ENCODE results near the gene COIL.

The COIL gene

GRCh38 chr17:56913867-56914580, 46.8 kb downstream of the COIL start, which contains the start of gene TRIM25:
TSS of gene TRIM25 (minus strand) at chr17:56914049. CDS start at chr17:56913988, 61 bp downstream.
- no peaks in the 10 kb centered on the region for H3K9me3 ChIP-seq
- H3K4me1 ChIP-seq = peaks cover 4 to 50% (median 32%) of the 10 kb centered on the region in 4 donors
- H3K27me3 ChIP-seq = no peaks in the 10 kb centered on the region
- intact Hi-C loops (cut with DNase I; ENCODE audit: low total_unique reads) = no loop called here
- TF ChIP-seq, protein P1, sequence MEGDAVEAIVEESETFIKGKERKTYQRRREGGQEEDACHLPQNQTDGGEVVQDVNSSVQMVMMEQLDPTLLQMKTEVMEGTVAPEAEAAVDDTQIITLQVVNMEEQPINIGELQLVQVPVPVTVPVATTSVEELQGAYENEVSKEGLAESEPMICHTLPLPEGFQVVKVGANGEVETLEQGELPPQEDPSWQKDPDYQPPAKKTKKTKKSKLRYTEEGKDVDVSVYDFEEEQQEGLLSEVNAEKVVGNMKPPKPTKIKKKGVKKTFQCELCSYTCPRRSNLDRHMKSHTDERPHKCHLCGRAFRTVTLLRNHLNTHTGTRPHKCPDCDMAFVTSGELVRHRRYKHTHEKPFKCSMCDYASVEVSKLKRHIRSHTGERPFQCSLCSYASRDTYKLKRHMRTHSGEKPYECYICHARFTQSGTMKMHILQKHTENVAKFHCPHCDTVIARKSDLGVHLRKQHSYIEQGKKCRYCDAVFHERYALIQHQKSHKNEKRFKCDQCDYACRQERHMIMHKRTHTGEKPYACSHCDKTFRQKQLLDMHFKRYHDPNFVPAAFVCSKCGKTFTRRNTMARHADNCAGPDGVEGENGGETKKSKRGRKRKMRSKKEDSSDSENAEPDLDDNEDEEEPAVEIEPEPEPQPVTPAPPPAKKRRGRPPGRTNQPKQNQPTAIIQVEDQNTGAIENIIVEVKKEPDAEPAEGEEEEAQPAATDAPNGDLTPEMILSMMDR (IDR thresholded peaks at IDR 0.05) = no peak
- no peaks in the 10 kb centered on the region for H3K36me3 ChIP-seq
- peak; percentile 93 to 97 for DNase-seq
- peak within 1 kb of the TSS; percentile 83 to 86 for H3K27ac ChIP-seq
- peak within 1 kb of the TSS; percentile 71 to 89 for H3K4me3 ChIP-seq

- Histone ChIP-seq H3K27ac (peak overlapping the region; percentile 83 to 86), H3K27me3 (no peaks in the 10 kb centered on the region), H3K4me3 (peak overlapping the region; percentile 71 to 89), H3K36me3 (peaks cover 0 to 2% (median under 1%) of the 10 kb centered on the region in 3 donors), H3K9me3 (no peaks in the 10 kb centered on the region), H3K4me1 (peaks cover 4 to 56% (median 32%) of the 10 kb centered on the region in 4 donors)
- TF ChIP-seq, protein P1 (IDR thresholded peaks at IDR 0.05) = no peak
- DNase-seq = no peak
- intact Hi-C loops (cut with DNase I; ENCODE audit: low total_unique reads) = no loop called here
Observed at GRCh38 chr17:56913353-56913866, 47.4 kb downstream of the COIL start.

GRCh38 chr17:56913000-56913311, 47.9 kb downstream of the COIL start:
- H3K4me3 ChIP-seq = peak overlapping the region; percentile 71 to 89
- peak overlapping the region; percentile 83 to 86 for H3K27ac ChIP-seq
- no peaks in the 10 kb centered on the region for H3K27me3 ChIP-seq
- H3K9me3 ChIP-seq = no peaks in the 10 kb centered on the region
- H3K4me1 ChIP-seq = peaks cover 4 to 57% (median 32%) of the 10 kb centered on the region in 4 donors
- H3K36me3 ChIP-seq = peaks cover 2 to 6% (median 5%) of the 10 kb centered on the region in 3 donors
- DNase-seq = no peak
- TF ChIP-seq, protein P1 (IDR thresholded peaks at IDR 0.05) = no peak
- intact Hi-C loops (cut with DNase I; ENCODE audit: low total_unique reads) = no loop called here

DNA sequence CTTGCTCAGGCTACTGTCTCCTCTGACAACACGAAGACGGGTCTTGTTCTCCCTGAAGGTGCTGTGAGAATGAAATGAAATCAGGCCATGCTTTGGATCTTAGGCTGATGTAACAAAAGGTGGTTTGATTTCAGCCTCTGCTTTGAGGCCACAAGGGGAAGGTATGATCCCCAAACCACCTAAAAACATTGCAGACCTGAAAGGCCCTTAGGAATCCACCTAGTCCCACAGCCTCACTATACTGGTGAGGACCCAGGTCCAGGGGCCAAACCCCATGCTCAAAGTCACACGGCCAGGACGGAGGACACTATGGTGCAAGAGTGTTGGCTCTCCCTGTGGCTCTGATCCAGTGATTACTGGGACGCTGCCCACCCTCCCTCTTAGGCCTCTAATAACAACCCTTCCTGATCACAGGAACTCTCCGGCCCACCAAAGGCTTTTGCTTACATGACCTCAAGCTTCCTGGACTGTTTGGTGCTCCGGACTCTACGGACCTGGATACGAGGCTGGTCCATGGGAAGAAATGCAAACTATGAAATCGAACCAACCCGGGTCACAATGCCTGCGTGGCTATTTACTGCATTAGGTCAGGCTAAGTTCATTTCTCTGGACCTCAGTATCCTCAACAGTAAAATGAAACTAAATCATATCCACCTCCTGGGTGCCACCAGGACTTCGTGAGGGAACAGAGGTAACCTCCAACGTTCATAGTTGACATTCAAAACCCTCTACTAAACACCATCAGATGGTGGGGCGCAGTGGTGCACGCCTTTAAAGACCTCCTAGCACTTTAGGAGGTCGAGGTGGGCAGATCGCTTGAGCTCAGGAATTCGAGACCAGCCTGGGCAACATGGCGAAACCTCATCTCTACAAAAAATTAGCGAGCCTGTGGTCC, 48.5 kb downstream of the COIL start:
- Histone ChIP-seq H3K4me3 (peak overlapping the region; percentile 71 to 89), H3K27ac (peak overlapping the region; percentile 83 to 86), H3K4me1 (peaks cover 4 to 57% (median 32%) of the 10 kb centered on the region in 4 donors), H3K36me3 (peaks cover 8 to 12% (median 11%) of the 10 kb centered on the region in 3 donors), H3K27me3 (no peaks in the 10 kb centered on the region), H3K9me3 (no peaks in the 10 kb centered on the region)
- intact Hi-C loops (cut with DNase I; ENCODE audit: low total_unique reads) = no loop called here
- TF ChIP-seq, protein P1 (IDR thresholded peaks at IDR 0.05) = no peak
- DNase-seq = peak; percentile 81 to 86

DNA sequence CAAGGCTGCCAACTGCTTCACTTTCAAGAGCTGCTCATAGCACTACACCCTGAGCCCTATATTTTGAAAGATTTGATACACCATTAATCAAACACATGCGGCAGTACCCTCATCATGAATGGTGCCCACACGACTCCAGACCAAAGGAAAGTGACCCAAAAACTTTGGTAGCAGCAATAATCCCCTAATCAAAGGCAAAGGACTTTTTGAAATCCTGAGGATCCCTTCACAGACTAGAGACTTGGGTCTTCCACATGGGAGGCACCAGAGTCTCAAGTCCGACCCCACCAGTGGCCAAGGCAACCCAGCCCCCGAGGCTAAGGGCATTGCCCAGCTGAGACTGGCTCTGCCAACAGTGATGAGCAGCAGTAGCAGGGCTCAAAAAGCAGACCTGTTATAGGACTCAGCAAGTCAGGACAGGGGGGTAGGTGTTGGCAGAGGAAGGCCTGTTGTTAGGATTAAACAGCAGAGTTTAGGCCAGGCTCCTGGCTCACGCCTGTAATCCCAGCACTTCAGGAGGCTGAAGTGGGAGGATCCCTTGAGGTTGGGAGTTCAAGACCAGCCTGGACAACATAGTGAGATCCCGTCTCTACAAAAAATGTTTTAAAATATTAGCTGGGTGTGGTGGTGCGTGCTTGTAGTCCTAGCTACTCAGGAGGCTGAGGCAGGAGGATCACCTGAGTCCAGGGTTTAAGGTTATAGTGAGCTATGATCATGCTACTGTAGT, 50.2 kb downstream of the COIL start:
- peak overlapping the region; percentile 17 to 43 for H3K27ac ChIP-seq
- TF ChIP-seq, protein P1 (IDR thresholded peaks at IDR 0.05) = no peak
- no peaks in the 10 kb centered on the region for H3K27me3 ChIP-seq
- H3K4me3 ChIP-seq = no peak overlapping the region
- no peaks in the 10 kb centered on the region for H3K9me3 ChIP-seq
- peaks cover 4 to 50% (median 30%) of the 10 kb centered on the region in 4 donors for H3K4me1 ChIP-seq
- DNase-seq = no peak
- peaks cover 18 to 29% (median 27%) of the 10 kb centered on the region in 3 donors for H3K36me3 ChIP-seq
- intact Hi-C loops (cut with DNase I; ENCODE audit: low total_unique reads) = no loop called here
